Left lung (tissue), 10 donors: Measurements from ENCODE around the gene PLXNA3. TPM values are rescaled to one million over a fixed set of nuclear protein-coding genes. Genes with fewer than 3 reads are reported as not detected.
A peak's percentile ranks its signal among the peaks of the same experiment; 100 is the strongest.

ENCODE experiments used
- ATAC-seq: fragments of 200-7000 bp; cut with Tn5 transposase; one replicate; pipeline ENCODE4 v1.9.1; 2020; ENCODE audit warnings: moderate library complexity
- DNase-seq, 4 donors: peaks; one replicate each; pipeline ENCODE4 v3.0.0-alpha.2; 2013 to 2020
- H3K27ac ChIP-seq, 2 donors: fragments of 200-600 bp; sonication (generic) in 1 of 2; one replicate each; pipeline versions ENCODE4 v1.5.0 to v1.8.0; 2020 to 2021
- H3K27me3 ChIP-seq, 2 donors: fragments of 200-600 bp; sonication (generic) in 1 of 2; one replicate each; pipeline versions ENCODE4 v1.5.0 to v1.8.0; 2020 to 2021
- H3K36me3 ChIP-seq, 2 donors: fragments of 200-600 bp; sonication (generic) in 1 of 2; one replicate each; pipeline versions ENCODE4 v1.5.0 to v1.8.0; 2020 to 2021
- H3K4me1 ChIP-seq, 2 donors: fragments of 200-600 bp; one replicate each; pipeline ENCODE4 v1.8.0; 2021
- H3K4me3 ChIP-seq, 2 donors: fragments of 200-600 bp; sonication (generic) in 1 of 2; one replicate each; pipeline versions ENCODE4 v1.5.0 to v1.8.0; 2020 to 2021; ENCODE audit warnings: mild to moderate bottlenecking in 1 of 2
- H3K9me3 ChIP-seq, 2 donors: fragments of 200-600 bp; sonication (generic) in 1 of 2; one replicate each; pipeline versions ENCODE4 v1.5.0 to v1.8.0; 2020 to 2021
- intact Hi-C, 2 donors: fragments of 100-400 bp; cut with DNase I; formaldehyde crosslinking; loops; one replicate each; pipeline versions ENCODE4 v1.11.2 to v1.14.2; 2022
- polyA plus RNA-seq, 6 donors: library from polyadenylated mRNA; unstranded; fragments of 120-200 nt; gene quantifications; one replicate each; pipeline ENCODE4 v1.2.1, GENCODE V29; 2013; ENCODE audit not compliant: insufficient read length in 6 of 6
- total RNA-seq, 2 donors: library from RNA; stranded (reverse); fragmentation: NEBNext Ultra II Directional; extraction: Animal tissue kit (Norgen Biotek cat#: 25700); gene quantifications; one replicate each; pipeline ENCODE4 v1.2.1, GENCODE V29; 2021
- TF ChIP-seq, protein P1 (sequence below), 2 donors: fragments of 200-600 bp; sonication (generic) in 1 of 2; IDR thresholded peaks; one replicate each; pipeline versions ENCODE4 v1.5.0 to v1.8.0; 2021; ENCODE audit warnings: antibody characterized with exemption in 2 of 2
- donor health status: DM: no; HTN: yes; CAD: no.
- donor health status: DM: no; HTN: no; CAD: no.

PLXNA3 gene
- total and polyA plus RNA-seq, 8 donors, result 48.7 to 83.6 (median 60.9) TPM

- intact Hi-C loops, result no loop called here
- H3K27me3 ChIP-seq, result no peaks in the 10 kb centered on the region
- DNase-seq (no peak), ATAC-seq (no peak)
- H3K27ac ChIP-seq, result no peak overlapping the region
- H3K36me3 ChIP-seq, result peaks cover 0 to 42% of the 10 kb centered on the region in 2 donors
- TF ChIP-seq, protein P1, sequence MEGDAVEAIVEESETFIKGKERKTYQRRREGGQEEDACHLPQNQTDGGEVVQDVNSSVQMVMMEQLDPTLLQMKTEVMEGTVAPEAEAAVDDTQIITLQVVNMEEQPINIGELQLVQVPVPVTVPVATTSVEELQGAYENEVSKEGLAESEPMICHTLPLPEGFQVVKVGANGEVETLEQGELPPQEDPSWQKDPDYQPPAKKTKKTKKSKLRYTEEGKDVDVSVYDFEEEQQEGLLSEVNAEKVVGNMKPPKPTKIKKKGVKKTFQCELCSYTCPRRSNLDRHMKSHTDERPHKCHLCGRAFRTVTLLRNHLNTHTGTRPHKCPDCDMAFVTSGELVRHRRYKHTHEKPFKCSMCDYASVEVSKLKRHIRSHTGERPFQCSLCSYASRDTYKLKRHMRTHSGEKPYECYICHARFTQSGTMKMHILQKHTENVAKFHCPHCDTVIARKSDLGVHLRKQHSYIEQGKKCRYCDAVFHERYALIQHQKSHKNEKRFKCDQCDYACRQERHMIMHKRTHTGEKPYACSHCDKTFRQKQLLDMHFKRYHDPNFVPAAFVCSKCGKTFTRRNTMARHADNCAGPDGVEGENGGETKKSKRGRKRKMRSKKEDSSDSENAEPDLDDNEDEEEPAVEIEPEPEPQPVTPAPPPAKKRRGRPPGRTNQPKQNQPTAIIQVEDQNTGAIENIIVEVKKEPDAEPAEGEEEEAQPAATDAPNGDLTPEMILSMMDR (IDR thresholded peaks at IDR 0.05), result no peak
- H3K9me3 ChIP-seq, result no peaks in the 10 kb centered on the region
- no peaks in the 10 kb centered on the region for H3K4me1 ChIP-seq
- no peak overlapping the region for H3K4me3 ChIP-seq
Observed at GRCh38 chrX:154452823-154453222, 5.3 kb upstream of the PLXNA3 start.

DNA sequence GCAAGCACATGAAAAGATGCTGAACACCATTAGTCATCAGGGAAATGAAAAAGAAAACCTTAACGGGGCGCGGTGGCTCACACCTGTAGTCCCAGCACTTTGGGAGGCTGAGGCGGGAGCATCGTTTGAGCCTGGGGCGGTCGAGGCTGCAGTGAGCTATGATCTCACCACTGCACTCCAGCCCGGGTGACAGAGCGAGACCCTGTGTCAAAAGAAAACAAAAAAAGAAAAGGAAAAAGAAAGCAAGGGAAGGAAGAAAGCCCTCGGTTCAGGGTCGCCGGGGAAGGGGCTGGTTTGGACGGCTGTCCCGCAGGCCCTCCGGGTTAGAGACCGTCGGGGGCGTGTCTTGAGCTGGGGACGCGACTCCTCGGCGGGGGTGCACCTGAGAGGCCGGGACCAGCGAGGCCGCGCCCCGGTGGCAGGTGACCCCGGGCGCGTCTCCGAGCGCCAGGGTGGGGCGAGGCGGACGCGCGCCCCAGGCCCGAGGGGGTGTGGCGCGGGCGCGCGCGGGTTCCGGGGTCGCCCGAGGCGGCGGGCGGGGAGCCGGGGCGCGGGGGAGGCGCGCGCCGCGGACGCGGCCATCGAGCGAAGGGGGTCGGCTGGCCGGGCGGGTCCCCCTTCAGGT is 478 bp upstream of the PLXNA3 start:
- intact Hi-C loops, result no loop called here
- peak overlapping the region; percentile 31 to 59 for H3K4me3 ChIP-seq
- peaks cover 0 to 18% of the 10 kb centered on the region in 2 donors for H3K36me3 ChIP-seq
- DNase-seq (peak; percentile 41 to 81 (median 50)), ATAC-seq (peak; percentile 81)
- no peaks in the 10 kb centered on the region for H3K4me1 ChIP-seq
- no peaks in the 10 kb centered on the region for H3K9me3 ChIP-seq
- TF ChIP-seq, protein P1 (IDR thresholded peaks at IDR 0.05), result no peak
- H3K27ac ChIP-seq, result no peak overlapping the region
- no peaks in the 10 kb centered on the region for H3K27me3 ChIP-seq

DNA sequence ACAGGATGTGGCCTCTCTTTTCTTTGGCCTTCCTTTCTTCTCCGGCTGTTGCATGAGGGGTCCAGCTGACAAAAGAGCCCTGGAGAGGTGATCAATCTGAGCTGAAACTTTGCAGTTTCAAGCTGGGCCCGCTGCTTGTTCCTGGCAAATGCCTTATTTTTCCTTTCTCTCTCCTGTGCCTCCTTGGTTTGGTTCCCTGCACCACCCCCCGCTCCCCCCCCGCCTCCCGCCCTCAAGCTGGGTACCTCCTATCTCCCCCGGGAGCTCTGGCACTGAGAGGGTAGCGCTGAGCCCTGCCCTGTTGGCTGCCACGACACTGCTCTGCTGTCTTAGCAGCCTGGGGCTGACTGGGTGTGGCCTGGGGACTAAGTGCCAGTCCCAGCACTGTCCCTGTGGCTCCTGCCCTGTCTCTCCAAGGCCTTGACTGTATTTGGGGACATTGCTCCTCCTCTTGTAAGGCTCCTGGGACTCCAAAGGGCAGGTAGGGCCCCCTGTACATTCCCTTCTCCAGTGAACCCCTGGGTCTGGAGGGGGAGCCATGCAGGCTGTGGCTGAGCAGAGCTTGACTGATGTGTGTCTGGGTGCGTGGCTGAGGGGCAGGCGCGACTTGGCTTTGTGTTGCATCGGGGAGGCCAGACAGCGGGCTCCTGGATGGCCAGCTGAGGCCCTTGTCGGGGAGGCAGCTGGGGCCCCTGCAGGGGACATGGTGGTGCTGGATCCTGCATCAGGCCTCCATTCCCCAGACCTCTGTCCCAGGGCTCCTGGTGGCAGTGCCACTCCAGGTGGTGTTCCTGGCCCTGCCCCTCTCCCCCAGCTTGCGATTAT is 1.1 kb downstream of the PLXNA3 start:
- TF ChIP-seq, protein P1 (IDR thresholded peaks at IDR 0.05), result no peak
- intact Hi-C loops, result no loop called here
- no peak for DNase-seq
- Histone ChIP-seq H3K27ac (no peak overlapping the region), H3K27me3 (no peaks in the 10 kb centered on the region), H3K9me3 (no peaks in the 10 kb centered on the region), H3K36me3 (peaks cover 0 to 14% of the 10 kb centered on the region in 2 donors), H3K4me3 (peak overlapping the region; percentile 41 to 59), H3K4me1 (no peaks in the 10 kb centered on the region)
- ATAC-seq, result peak; percentile 81

DNA sequence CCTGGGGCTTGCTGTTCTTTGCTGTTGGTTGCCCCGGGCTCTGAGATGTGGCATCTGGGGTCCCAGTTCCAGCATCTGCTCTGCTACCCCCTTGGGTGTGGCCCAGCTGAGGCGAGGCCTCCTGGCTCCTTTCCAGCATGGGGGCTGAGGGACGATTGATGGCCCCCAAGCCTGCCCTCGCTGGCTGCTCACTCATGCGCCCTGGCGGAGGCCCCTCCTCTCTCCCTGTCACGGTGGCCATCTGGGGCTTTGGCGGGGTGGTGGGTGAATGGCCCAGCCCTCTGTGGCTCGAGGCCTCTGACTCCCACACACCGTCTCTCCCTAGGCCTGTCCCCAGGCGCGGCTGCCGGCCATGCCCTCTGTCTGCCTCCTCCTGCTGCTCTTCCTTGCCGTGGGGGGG is 1.8 kb downstream of the PLXNA3 start:
- no peaks in the 10 kb centered on the region for H3K9me3 ChIP-seq
- DNase-seq, result no peak
- peak overlapping the region in 1 of 2 donors; percentile 59 for H3K4me3 ChIP-seq
- H3K27me3 ChIP-seq, result no peaks in the 10 kb centered on the region
- TF ChIP-seq, protein P1 (IDR thresholded peaks at IDR 0.05), result no peak
- no peak overlapping the region for H3K27ac ChIP-seq
- intact Hi-C loops, result no loop called here
- peaks cover 0 to 20% of the 10 kb centered on the region in 2 donors for H3K36me3 ChIP-seq
- H3K4me1 ChIP-seq, result no peaks in the 10 kb centered on the region
- no peak for ATAC-seq

DNA sequence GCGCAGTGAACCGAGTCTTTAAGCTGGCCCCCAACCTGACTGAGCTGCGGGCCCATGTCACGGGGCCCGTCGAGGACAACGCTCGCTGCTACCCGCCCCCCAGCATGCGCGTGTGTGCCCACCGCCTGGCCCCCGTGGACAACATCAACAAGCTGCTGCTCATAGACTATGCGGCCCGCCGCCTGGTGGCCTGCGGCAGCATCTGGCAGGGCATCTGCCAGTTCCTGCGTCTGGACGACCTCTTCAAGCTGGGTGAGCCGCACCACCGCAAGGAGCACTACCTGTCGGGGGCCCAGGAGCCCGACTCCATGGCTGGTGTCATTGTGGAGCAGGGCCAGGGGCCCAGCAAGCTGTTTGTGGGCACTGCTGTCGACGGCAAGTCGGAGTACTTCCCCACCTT is 2.2 kb downstream of the PLXNA3 start:
- ATAC-seq, result no peak
- Histone ChIP-seq H3K4me1 (no peaks in the 10 kb centered on the region), H3K36me3 (peaks cover 0 to 25% of the 10 kb centered on the region in 2 donors), H3K4me3 (no peak overlapping the region), H3K27me3 (no peaks in the 10 kb centered on the region), H3K27ac (no peak overlapping the region), H3K9me3 (no peaks in the 10 kb centered on the region)
- intact Hi-C loops, result no loop called here
- DNase-seq, result no peak
- TF ChIP-seq, protein P1 (IDR thresholded peaks at IDR 0.05), result no peak
